H9 (cell line): ENCODE data around the gene WDPCP. TPM values are rescaled to one million over a fixed set of nuclear protein-coding genes. Genes with fewer than 3 reads are reported as not detected.

Experiments used
- DNase-seq: peaks from one replicate; pipeline ENCODE4 v3.0.0-alpha.2; 2017
- H2AFZ ChIP-seq: one replicate; pipeline ENCODE4 v1.6.1; 2013; ENCODE audit warnings: mild to moderate bottlenecking, low read length, control low read depth, moderate library complexity
- H2AK5ac ChIP-seq: 2 replicates; pipeline ENCODE4 v1.6.1; 2013; ENCODE audit warnings: low read length, control low read depth, mixed read lengths; ENCODE audit not compliant: insufficient read length
- H2BK120ac ChIP-seq: one replicate; pipeline ENCODE4 v1.6.1; 2013; ENCODE audit warnings: low read depth, mild to moderate bottlenecking, low read length, control low read depth, inconsistent platforms; ENCODE audit not compliant: poor library complexity, severe bottlenecking
- H2BK12ac ChIP-seq: 2 replicates; pipeline ENCODE4 v1.6.1; 2013; ENCODE audit warnings: low read length, control low read depth, mixed read lengths, low read depth; ENCODE audit not compliant: insufficient read length
- H2BK15ac ChIP-seq: 2 replicates; pipeline ENCODE4 v1.6.1; 2013; ENCODE audit warnings: low read depth, low read length, control low read depth
- H2BK20ac ChIP-seq: one replicate; pipeline ENCODE4 v1.6.1; 2013; ENCODE audit warnings: low read depth, mild to moderate bottlenecking, low read length, control low read depth, inconsistent platforms; ENCODE audit not compliant: poor library complexity, severe bottlenecking
- H2BK5ac ChIP-seq: 2 replicates; pipeline ENCODE4 v1.6.1; 2013; ENCODE audit warnings: low read length, control low read depth, mixed read lengths; ENCODE audit not compliant: insufficient read length
- H3K14ac ChIP-seq: 2 replicates; pipeline ENCODE4 v1.6.1; 2013; ENCODE audit warnings: low read length, control low read depth; ENCODE audit not compliant: insufficient read depth
- H3K18ac ChIP-seq: 2 replicates; pipeline ENCODE4 v1.6.1; 2013; ENCODE audit warnings: low read depth, mild to moderate bottlenecking, mixed read lengths, low read length, control low read depth; ENCODE audit not compliant: insufficient read length
- H3K23ac ChIP-seq: 2 replicates; pipeline ENCODE4 v1.6.1; 2013; ENCODE audit warnings: low read length, control low read depth, mixed read lengths, low read depth; ENCODE audit not compliant: insufficient read length
- H3K23me2 ChIP-seq: 2 replicates; pipeline ENCODE4 v1.6.1; 2013; ENCODE audit warnings: low read depth, mild to moderate bottlenecking, mixed read lengths, low read length, control low read depth; ENCODE audit not compliant: insufficient read length, poor library complexity, severe bottlenecking
- H3K27ac ChIP-seq: 2 replicates; pipeline ENCODE4 v1.5.1; 2013; ENCODE audit warnings: low read length, control low read depth, mixed read lengths, low read depth; ENCODE audit not compliant: insufficient read length
- H3K27me3 ChIP-seq: 2 replicates; pipeline ENCODE4 v1.6.1; 2013; ENCODE audit warnings: low read length, control low read depth, inconsistent platforms; ENCODE audit not compliant: insufficient read depth
- H3K4ac ChIP-seq: 2 replicates; pipeline ENCODE4 v1.6.1; 2013; ENCODE audit warnings: low read depth, mild to moderate bottlenecking, control low read depth, inconsistent platforms, low read length, moderate library complexity
- H3K4me1 ChIP-seq: 2 replicates; pipeline ENCODE4 v1.6.1; 2013; ENCODE audit warnings: low read length, control low read depth, inconsistent platforms; ENCODE audit not compliant: insufficient read depth
- H3K4me2 ChIP-seq: 2 replicates; pipeline ENCODE4 v1.6.1; 2013; ENCODE audit warnings: low read length, control low read depth, mixed read lengths; ENCODE audit not compliant: insufficient read length, insufficient read depth
- H3K56ac ChIP-seq: 2 replicates; pipeline ENCODE4 v1.6.1; 2013; ENCODE audit warnings: low read depth, mild to moderate bottlenecking, mixed read lengths, low read length, control low read depth; ENCODE audit not compliant: insufficient read length
- H3K79me1 ChIP-seq: 2 replicates; pipeline ENCODE4 v1.6.1; 2013; ENCODE audit warnings: low read depth, mild to moderate bottlenecking, moderate library complexity, low read length, control low read depth, inconsistent platforms; ENCODE audit not compliant: insufficient read depth, poor library complexity, severe bottlenecking
- H3K79me2 ChIP-seq: 2 replicates; pipeline ENCODE4 v1.6.1; 2013; ENCODE audit warnings: low read length, control low read depth, inconsistent platforms; ENCODE audit not compliant: insufficient read depth
- H3K9ac ChIP-seq: 2 replicates; pipeline ENCODE4 v1.6.1; 2013; ENCODE audit warnings: low read length, control low read depth, mixed read lengths; ENCODE audit not compliant: insufficient read length; ENCODE audit errors: extremely low read depth
- H3K9me3 ChIP-seq: one replicate; pipeline ENCODE4 v1.6.1; 2013; ENCODE audit warnings: low read depth, low read length, inconsistent platforms; ENCODE audit not compliant: control insufficient read depth
- H3T11ph ChIP-seq: one replicate; pipeline ENCODE4 v1.6.1; 2013; ENCODE audit warnings: mild to moderate bottlenecking, low read length, control low read depth, inconsistent platforms
- H4K20me1 ChIP-seq: one replicate; pipeline ENCODE4 v1.6.1; 2013; ENCODE audit not compliant: control insufficient read depth, insufficient read length, insufficient read depth
- H4K5ac ChIP-seq: 2 replicates; pipeline ENCODE4 v1.6.1; 2013; ENCODE audit warnings: low read depth, mild to moderate bottlenecking, mixed read lengths, low read length, control low read depth; ENCODE audit not compliant: insufficient read length
- H4K8ac ChIP-seq: replicated peaks from 2 replicates; pipeline ENCODE4 v1.6.1; 2013; ENCODE audit warnings: low read length, control low read depth, mixed read lengths, low read depth; ENCODE audit not compliant: insufficient read length
- H4K91ac ChIP-seq: 2 replicates; pipeline ENCODE4 v1.6.1; 2013; ENCODE audit warnings: low read depth, mild to moderate bottlenecking, moderate library complexity, mixed read lengths, low read length, control low read depth; ENCODE audit not compliant: insufficient read length
- H3K27ac Mint-ChIP-seq, 3 experiments: 2 replicates in 2 of 3; 3 replicates in 1 of 3; pipeline ENCODE4 v1.8.0; 2020 to 2021; ENCODE audit warnings: mixed read lengths in 3 of 3, mild to moderate bottlenecking in 1 of 3, moderate library complexity in 1 of 3
- H3K27me3 Mint-ChIP-seq: 2 replicates; pipeline ENCODE4 v1.8.0; 2021; ENCODE audit warnings: low read depth, mild to moderate bottlenecking, moderate library complexity, mixed read lengths
- H3K36me3 Mint-ChIP-seq, 3 experiments: 2 replicates in 2 of 3; 3 replicates in 1 of 3; pipeline ENCODE4 v1.8.0; 2020 to 2021; ENCODE audit warnings: low read depth in 3 of 3, mixed read lengths in 3 of 3; ENCODE audit not compliant: insufficient read depth in 1 of 3
- H3K4me1 Mint-ChIP-seq, 2 experiments: 2 replicates each; pipeline ENCODE4 v1.8.0; 2020; ENCODE audit warnings: mixed read lengths in 2 of 2
- H3K4me3 Mint-ChIP-seq, 2 experiments: 2 replicates in 1 of 2; 3 replicates in 1 of 2; pipeline ENCODE4 v1.8.0; 2020 to 2021; ENCODE audit warnings: mild to moderate bottlenecking in 2 of 2, mixed read lengths in 2 of 2, moderate library complexity in 1 of 2
- H3K9me3 Mint-ChIP-seq, 2 experiments: 2 replicates in 1 of 2; 3 replicates in 1 of 2; pipeline ENCODE4 v1.8.0; 2020; ENCODE audit warnings: mild to moderate bottlenecking in 2 of 2, mixed read lengths in 2 of 2, moderate library complexity in 1 of 2
- CTCF ChIP-seq: fragments of 200-600 bp; sonication (generic); conservative IDR thresholded peaks from 3 replicates; pipeline ENCODE4 v1.8.0; 2021; ENCODE audit warnings: antibody characterized with exemption, mild to moderate bottlenecking
- WGBS: extraction: QIAGEN DNeasy Blood & Tissue Kit; methylation state at CpG from one replicate; pipeline ENCODE4 v1.1.7; 2013; ENCODE audit warnings: missing lambda C conversion rate, low lambda C conversion rate, mixed read lengths; ENCODE audit not compliant: insufficient read length; ENCODE audit errors: extremely low coverage; 5-methylcytosine and 5-hydroxymethylcytosine counted together
- total RNA-seq: library from RNA; stranded (reverse); gene quantifications from 2 replicates; pipeline ENCODE4 v1.2.1, GENCODE V29; 2021

Gene WDPCP
- total RNA-seq, 1 experiment from 2014 or later, result 22.4 TPM

- Mint-ChIP-seq H3K9me3 (peaks cover 2 to 22% of the 10 kb centered on the region in 2 experiments; a peak in 2 of 5 replicates), H3K36me3 (peaks cover 4 to 54% (median 8%) of the 10 kb centered on the region in 3 experiments; a peak in 6 of 7 replicates), H3K27me3 (no peaks in the 10 kb centered on the region), H3K27ac (no peak overlapping the region; a peak in 1 of 7 replicates), H3K4me3 (no peak overlapping the region), H3K4me1 (peaks cover 9% of the 10 kb centered on the region in 2 experiments; a peak in 2 of 4 replicates)
- TF ChIP-seq CTCF, result no peak
- Histone ChIP-seq H4K8ac (no peak overlapping the region), H3K18ac (no peak overlapping the region), H2BK120ac (no peak overlapping the region), H3K79me1 (no peaks in the 10 kb centered on the region), H4K91ac (no peak overlapping the region), H3K79me2 (no peaks in the 10 kb centered on the region), H3K14ac (no peak overlapping the region), H2BK20ac (no peak overlapping the region), H3K23me2 (no peaks in the 10 kb centered on the region), H3K27me3 (no peaks in the 10 kb centered on the region), H2AFZ (no peak overlapping the region), H3K4me2 (no peak overlapping the region), H3T11ph (no peak overlapping the region), H3K4me1 (no peaks in the 10 kb centered on the region), H4K20me1 (no peaks in the 10 kb centered on the region), H3K23ac (no peak overlapping the region), H4K5ac (no peak overlapping the region), H3K27ac (no peak overlapping the region), H3K4ac (no peak overlapping the region), H2AK5ac (no peak overlapping the region), H2BK15ac (no peak overlapping the region), H3K9ac (no peak overlapping the region), H2BK12ac (no peak overlapping the region), H3K56ac (no peak overlapping the region), H3K9me3 (no peaks in the 10 kb centered on the region), H2BK5ac (no peak overlapping the region)
- DNase-seq, result no peak
- WGBS, result no CpG with 5 or more reads among the region's 2 CpGs
Observed at GRCh38 chr2:63118821-63119220, 469.5 kb downstream of the WDPCP start.
